HEK293 (cell line): ENCODE results near the gene ASCL5.
A peak's percentile ranks its signal among the peaks of the same experiment; 100 is the strongest.

Experiments used
- CTCF ChIA-PET: fragments of 350-600 bp; formaldehyde crosslinking; extraction: SDS; loops from one replicate; lab custom pipeline; 2021; ENCODE audit warnings: antibody characterized with exemption; lab: Yijun Ruan, JAX
- POLR2A ChIA-PET: fragments of 300-600 bp; formaldehyde crosslinking; extraction: SDS; loops from one replicate; lab custom pipeline; 2020; ENCODE audit warnings: antibody characterized with exemption, inconsistent platforms; lab: Yijun Ruan, JAX
- H3K27ac ChIP-seq: fragments of 200-500 bp; sonication (Bioruptor generic); 2 replicates; pipeline ENCODE4 v1.5.1; 2014; ENCODE audit warnings: low read depth, low read length, control low read depth, inconsistent platforms; ENCODE audit errors: extremely low read depth
- H3K36me3 ChIP-seq, 2 experiments: fragments of 200-500 bp in 1 of 2; sonication (Bioruptor generic) in 1 of 2; 1 replicate in 1 of 2; 2 replicates in 1 of 2; pipeline ENCODE4 v1.5.1; 2014 to 2017; ENCODE audit warnings: inconsistent platforms in 2 of 2, low read length in 2 of 2; ENCODE audit not compliant: control insufficient read depth in 2 of 2, insufficient read depth in 1 of 2
- H3K4me1 ChIP-seq: fragments of 200-500 bp; sonication (Bioruptor generic); 2 replicates; pipeline ENCODE4 v1.5.1; 2014; ENCODE audit warnings: mild to moderate bottlenecking, low read length, inconsistent platforms; ENCODE audit not compliant: control insufficient read depth, insufficient read depth
- H3K4me3 ChIP-seq: 2 replicates; pipeline ENCODE4 v1.5.1; 2011; ENCODE audit warnings: low read depth, mild to moderate bottlenecking, control low read depth, low read length, moderate library complexity
- H3K9me3 ChIP-seq: fragments of 200-500 bp; sonication (Bioruptor generic); 2 replicates; pipeline ENCODE4 v1.5.1; 2014; ENCODE audit warnings: low read depth, low read length, inconsistent platforms; ENCODE audit not compliant: control insufficient read depth, insufficient read depth
- EGR2 ChIP-seq: fragments of 450-650 bp; formaldehyde crosslinking; IDR thresholded peaks from 2 replicates; pipeline ENCODE4 v1.5.1; 2016; ENCODE audit warnings: low read depth, missing biosample characterization, missing genetic modification characterization
- GLI2 ChIP-seq: fragments of 450-650 bp; formaldehyde crosslinking; IDR thresholded peaks from 2 replicates; pipeline ENCODE4; 2017; ENCODE audit warnings: missing biosample characterization, missing genetic modification characterization, low read depth, borderline replicate concordance
- GLIS2 ChIP-seq: fragments of 450-650 bp; formaldehyde crosslinking; IDR thresholded peaks from 2 replicates; pipeline ENCODE4 v1.5.1; 2016; ENCODE audit warnings: missing biosample characterization, missing genetic modification characterization
- KLF16 ChIP-seq: fragments of 450-650 bp; formaldehyde crosslinking; IDR thresholded peaks from 2 replicates; pipeline ENCODE4 v1.5.1; 2017; ENCODE audit warnings: missing biosample characterization, missing genetic modification characterization
- SETDB1 ChIP-seq: IDR thresholded peaks from one replicate; pipeline ENCODE4 v1.6.1; 2017; ENCODE audit warnings: mild to moderate bottlenecking, low read length, moderate library complexity, mixed read lengths; ENCODE audit not compliant: insufficient read length
- TRIM28 ChIP-seq: IDR thresholded peaks from 2 replicates; pipeline ENCODE4 v1.6.1; 2011; ENCODE audit warnings: low read length, control low read depth, borderline replicate concordance
- WT1 ChIP-seq: fragments of 450-650 bp; formaldehyde crosslinking; IDR thresholded peaks from 2 replicates; pipeline ENCODE4 v1.5.1; 2016; ENCODE audit warnings: missing biosample characterization, missing genetic modification characterization
- ZBTB11 ChIP-seq: fragments of 450-650 bp; formaldehyde crosslinking; conservative IDR thresholded peaks from 2 replicates; pipeline ENCODE4 v1.5.1; 2016; ENCODE audit warnings: low read depth, missing biosample characterization, missing genetic modification characterization
- ZFHX2 ChIP-seq: fragments of 450-650 bp; formaldehyde crosslinking; conservative IDR thresholded peaks from 2 replicates; pipeline ENCODE4 v1.5.1; 2016; ENCODE audit warnings: missing biosample characterization, missing genetic modification characterization
- ZFP3 ChIP-seq: fragments of 450-650 bp; formaldehyde crosslinking; IDR thresholded peaks from 2 replicates; pipeline ENCODE4 v1.5.1; 2016; ENCODE audit warnings: low read depth, missing biosample characterization, missing genetic modification characterization
- ZFP69B ChIP-seq: fragments of 450-650 bp; formaldehyde crosslinking; IDR thresholded peaks from 2 replicates; pipeline ENCODE4 v1.5.1; 2016; ENCODE audit warnings: missing biosample characterization, missing genetic modification characterization
- ZIC2 ChIP-seq: fragments of 450-650 bp; formaldehyde crosslinking; IDR thresholded peaks from 2 replicates; pipeline ENCODE4 v1.5.1; 2016; ENCODE audit warnings: missing biosample characterization, missing genetic modification characterization
- ZNF112 ChIP-seq: fragments of 450-650 bp; formaldehyde crosslinking; IDR thresholded peaks from 2 replicates; pipeline ENCODE4 v1.5.0; 2017; ENCODE audit warnings: missing biosample characterization, missing genetic modification characterization
- ZNF140 ChIP-seq: fragments of 450-650 bp; formaldehyde crosslinking; IDR thresholded peaks from 2 replicates; pipeline ENCODE4 v1.5.1; 2016; ENCODE audit warnings: missing biosample characterization, missing genetic modification characterization
- ZNF157 ChIP-seq: fragments of 450-650 bp; formaldehyde crosslinking; IDR thresholded peaks from 2 replicates; pipeline ENCODE4 v1.5.1; 2016; ENCODE audit warnings: missing biosample characterization, missing genetic modification characterization
- ZNF174 ChIP-seq: fragments of 450-650 bp; formaldehyde crosslinking; IDR thresholded peaks from 2 replicates; pipeline ENCODE4 v1.5.0; 2017; ENCODE audit warnings: missing biosample characterization, mild to moderate bottlenecking, missing genetic modification characterization
- ZNF354C ChIP-seq: fragments of 450-650 bp; formaldehyde crosslinking; IDR thresholded peaks from 2 replicates; pipeline ENCODE4 v1.5.1; 2016; ENCODE audit warnings: missing biosample characterization, missing genetic modification characterization, low read depth, borderline replicate concordance
- ZNF391 ChIP-seq: fragments of 450-650 bp; formaldehyde crosslinking; IDR thresholded peaks from 2 replicates; pipeline ENCODE4 v1.5.1; 2016; ENCODE audit warnings: low read depth, missing biosample characterization, missing genetic modification characterization, borderline replicate concordance
- ZNF398 ChIP-seq: fragments of 450-650 bp; formaldehyde crosslinking; IDR thresholded peaks from 2 replicates; pipeline ENCODE4 v1.5.1; 2017; ENCODE audit warnings: missing biosample characterization, missing genetic modification characterization
- ZNF501 ChIP-seq: fragments of 450-650 bp; formaldehyde crosslinking; IDR thresholded peaks from 2 replicates; pipeline ENCODE4 v1.5.1; 2016; ENCODE audit warnings: missing biosample characterization, missing genetic modification characterization
- ZNF548 ChIP-seq: fragments of 450-650 bp; formaldehyde crosslinking; IDR thresholded peaks from 2 replicates; pipeline ENCODE4 v1.5.1; 2016; ENCODE audit warnings: missing biosample characterization, missing genetic modification characterization
- ZNF555 ChIP-seq: fragments of 450-650 bp; formaldehyde crosslinking; conservative IDR thresholded peaks from 2 replicates; pipeline ENCODE4 v1.5.1; 2017; ENCODE audit warnings: missing biosample characterization, mild to moderate bottlenecking, missing genetic modification characterization, inconsistent platforms
- ZNF580 ChIP-seq: fragments of 450-650 bp; formaldehyde crosslinking; IDR thresholded peaks from 2 replicates; pipeline ENCODE4 v1.5.1; 2016; ENCODE audit warnings: missing biosample characterization, missing genetic modification characterization
- ZNF585B ChIP-seq: fragments of 450-650 bp; formaldehyde crosslinking; IDR thresholded peaks from 2 replicates; pipeline ENCODE4 v1.5.1; 2016; ENCODE audit warnings: missing biosample characterization, missing genetic modification characterization
- ZNF596 ChIP-seq: fragments of 450-650 bp; IDR thresholded peaks from 2 replicates; pipeline ENCODE4 v1.5.0; 2018; ENCODE audit warnings: missing biosample characterization, mild to moderate bottlenecking, missing genetic modification characterization, moderate library complexity
- ZNF621 ChIP-seq: fragments of 450-650 bp; formaldehyde crosslinking; IDR thresholded peaks from 2 replicates; pipeline ENCODE4 v1.5.1; 2017; ENCODE audit warnings: missing biosample characterization, missing genetic modification characterization
- ZNF623 ChIP-seq: fragments of 450-650 bp; formaldehyde crosslinking; IDR thresholded peaks from 2 replicates; pipeline ENCODE4 v1.5.1; 2016; ENCODE audit warnings: missing biosample characterization, missing genetic modification characterization
- ZNF626 ChIP-seq: fragments of 450-650 bp; sonication (Bioruptor Pico); formaldehyde crosslinking; IDR thresholded peaks from 2 replicates; pipeline ENCODE4 v1.5.1; 2018; ENCODE audit warnings: missing biosample characterization, missing genetic modification characterization, inconsistent platforms
- ZNF658 ChIP-seq: fragments of 450-650 bp; formaldehyde crosslinking; IDR thresholded peaks from 2 replicates; pipeline ENCODE4; 2016; ENCODE audit warnings: missing biosample characterization, missing genetic modification characterization
- ZNF747 ChIP-seq: fragments of 450-650 bp; formaldehyde crosslinking; IDR thresholded peaks from 2 replicates; pipeline ENCODE4 v1.5.1; 2016; ENCODE audit warnings: missing biosample characterization, missing genetic modification characterization
- ZNF76 ChIP-seq: fragments of 450-650 bp; formaldehyde crosslinking; IDR thresholded peaks from 2 replicates; pipeline ENCODE4; 2016; ENCODE audit warnings: low read depth, missing biosample characterization, missing genetic modification characterization, borderline replicate concordance

ASCL5 gene

GRCh38 chr1:201094832-201095231 is 32.2 kb downstream of the ASCL5 start:
- POLR2A ChIA-PET: interaction anchor here (0.7 kb wide), 1 partner anchor 528 kb away, joined by 4 read pairs; no protein-coding TSS in a partner anchor
- no peaks in the 10 kb centered on the region for H3K9me3 ChIP-seq
- H3K36me3 ChIP-seq: no peaks in the 10 kb centered on the region
- H3K4me1 ChIP-seq: no peaks in the 10 kb centered on the region
- TF ChIP-seq ZFP69B: no peak
- no peak for TF ChIP-seq ZNF596 (tag by site-specific recombination)
- no peak for TF ChIP-seq TRIM28
- TF ChIP-seq ZNF76 (tag by site-specific recombination): no peak
- TF ChIP-seq ZNF621: no peak
- no peak for TF ChIP-seq ZNF501
- TF ChIP-seq GLIS2 (tag by site-specific recombination): no peak
- TF ChIP-seq ZNF580 (tag by site-specific recombination): no peak
- no peak for TF ChIP-seq ZBTB11 (tag by site-specific recombination)
- no peak for TF ChIP-seq ZNF398 (tag by site-specific recombination)
- no peak for TF ChIP-seq ZNF354C (tag by site-specific recombination)
- TF ChIP-seq ZFP3 (tag by site-specific recombination): no peak
- no peak for TF ChIP-seq ZNF585B (tag by site-specific recombination)
- TF ChIP-seq ZNF112 (tag by site-specific recombination): no peak
- TF ChIP-seq WT1 (tag by site-specific recombination): no peak
- TF ChIP-seq SETDB1: no peak
- no peak for TF ChIP-seq ZNF140 (tag by site-specific recombination)
- no peak overlapping the region for H3K4me3 ChIP-seq
- H3K27ac ChIP-seq: no peak overlapping the region
- CTCF ChIA-PET: interaction anchor here (0.8 to 1.3 kb wide), 3 partner anchors 9 to 24 kb away, joined by 4 read pairs; no protein-coding TSS in a partner anchor

- Histone ChIP-seq H3K9me3 (no peaks in the 10 kb centered on the region), H3K4me3 (no peak overlapping the region), H3K27ac (no peak overlapping the region), H3K36me3 (no peaks in the 10 kb centered on the region), H3K4me1 (no peaks in the 10 kb centered on the region)
- no peak for TF ChIP-seq ZNF658 (tag by site-specific recombination)
- no peak for TF ChIP-seq ZNF555 (tag by site-specific recombination)
- TF ChIP-seq ZNF174 (tag by site-specific recombination): no peak
- TF ChIP-seq ZNF626 (tag by site-specific recombination): no peak
- no peak for TF ChIP-seq ZNF548 (tag by site-specific recombination)
- no peak for TF ChIP-seq ZNF157
- TF ChIP-seq EGR2: peak; percentile 91
- TF ChIP-seq ZNF747 (tag by site-specific recombination): no peak
- TF ChIP-seq ZNF391 (tag by site-specific recombination): no peak
- TF ChIP-seq ZIC2 (tag by site-specific recombination): peak; percentile 29
- no peak for TF ChIP-seq GLI2
- TF ChIP-seq KLF16 (tag by site-specific recombination): no peak
- peak; percentile 85 for TF ChIP-seq ZFHX2
- TF ChIP-seq ZNF623 (tag by site-specific recombination): peak; percentile 84
- POLR2A ChIA-PET: no interaction called here
- CTCF ChIA-PET: interaction anchor here (0.7 to 1.1 kb wide), 4 partner anchors 8 to 847 kb away, joined by 3 to 4 read pairs (median 4); no protein-coding TSS in a partner anchor
These were observed 33.0 kb downstream of the ASCL5 start for GRCh38 chr1:201093962-201094361.
